K562 (cell line): ENCODE results near the gene VPREB1. TPM values are rescaled to one million over a fixed set of nuclear protein-coding genes. Genes with fewer than 3 reads are reported as not detected.

Source experiments
- polyA plus RNA-seq, 8 experiments: library from polyadenylated mRNA; depleted of rRNA in 4 of 8; stranded (reverse) in 5 of 8; unstranded in 3 of 8; fragments of >200 nt; fragmentation: Nextera tagmentation in 2 of 8; fragmentation: Illumina TruSeq in 1 of 8; extraction: Ambion mirVana in 2 of 8; extraction: Trizol in 1 of 8; gene quantifications; 2 replicates each; pipeline versions ENCODE4 v1.2.1 to v1.2.3, GENCODE V29; 2011 to 2014; ENCODE audit warnings: inconsistent platforms in 1 of 8, missing spikeins in 1 of 8
- total RNA-seq, 7 experiments: library from RNA; depleted of rRNA in 6 of 7; stranded (reverse); fragments of >200 nt in 6 of 7; fragmentation: Illumina TruSeq in 2 of 7; extraction: Trizol in 2 of 7; gene quantifications; 2 replicates each; pipeline versions ENCODE4 v1.2.1 to v1.2.3, GENCODE V29; 2011 to 2021; ENCODE audit warnings: low replicate concordance in 1 of 7
- TF ChIP-seq, protein P1 (sequence below), 2 experiments: fragments of 450-650 bp in 1 of 2; sonication (generic) in 1 of 2; formaldehyde crosslinking in 1 of 2; IDR thresholded peaks; 2 replicates each; pipeline versions ENCODE4 v1.7.1 to v1.9.0; 2016 to 2022; ENCODE audit warnings: inconsistent platforms in 1 of 2, mild to moderate bottlenecking in 1 of 2, missing genetic modification reagents in 1 of 2

The VPREB1 gene
- total and polyA plus RNA-seq, 9 of the 15 experiments (the other 6 are each of a cell fraction or from before 2014, with no cell fraction given), result not detected

DNA sequence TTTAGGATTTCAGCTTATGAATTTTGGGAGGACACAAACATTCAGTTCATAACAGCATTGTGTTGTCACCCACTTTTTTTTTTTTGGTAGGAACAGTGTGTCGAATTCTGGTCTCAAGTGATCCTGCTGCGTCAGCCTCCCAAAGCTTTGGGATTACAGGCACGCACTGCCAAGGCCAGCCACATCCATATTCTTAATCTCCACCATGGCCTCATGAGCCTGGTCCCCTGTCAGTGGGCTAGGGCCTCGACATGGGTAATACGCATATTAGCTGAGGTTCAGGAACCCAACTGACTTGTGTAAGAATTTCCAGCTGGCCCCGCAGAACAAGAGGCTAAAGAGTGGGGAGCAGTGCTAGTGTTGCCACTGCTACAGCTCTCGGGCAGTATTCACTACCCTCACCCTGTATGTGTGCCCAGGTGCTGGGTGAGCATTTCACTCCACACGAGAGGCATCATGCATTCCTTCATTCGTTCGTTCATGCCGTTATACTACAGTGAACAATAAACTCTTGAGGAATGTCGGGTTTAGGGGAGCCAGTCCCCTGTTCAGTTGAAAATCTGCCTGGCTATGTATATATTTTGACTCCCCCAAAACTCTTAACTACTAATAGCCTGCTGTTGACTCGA lies 5.2 kb upstream of the VPREB1 start (continued):
- TF ChIP-seq, protein P1, sequence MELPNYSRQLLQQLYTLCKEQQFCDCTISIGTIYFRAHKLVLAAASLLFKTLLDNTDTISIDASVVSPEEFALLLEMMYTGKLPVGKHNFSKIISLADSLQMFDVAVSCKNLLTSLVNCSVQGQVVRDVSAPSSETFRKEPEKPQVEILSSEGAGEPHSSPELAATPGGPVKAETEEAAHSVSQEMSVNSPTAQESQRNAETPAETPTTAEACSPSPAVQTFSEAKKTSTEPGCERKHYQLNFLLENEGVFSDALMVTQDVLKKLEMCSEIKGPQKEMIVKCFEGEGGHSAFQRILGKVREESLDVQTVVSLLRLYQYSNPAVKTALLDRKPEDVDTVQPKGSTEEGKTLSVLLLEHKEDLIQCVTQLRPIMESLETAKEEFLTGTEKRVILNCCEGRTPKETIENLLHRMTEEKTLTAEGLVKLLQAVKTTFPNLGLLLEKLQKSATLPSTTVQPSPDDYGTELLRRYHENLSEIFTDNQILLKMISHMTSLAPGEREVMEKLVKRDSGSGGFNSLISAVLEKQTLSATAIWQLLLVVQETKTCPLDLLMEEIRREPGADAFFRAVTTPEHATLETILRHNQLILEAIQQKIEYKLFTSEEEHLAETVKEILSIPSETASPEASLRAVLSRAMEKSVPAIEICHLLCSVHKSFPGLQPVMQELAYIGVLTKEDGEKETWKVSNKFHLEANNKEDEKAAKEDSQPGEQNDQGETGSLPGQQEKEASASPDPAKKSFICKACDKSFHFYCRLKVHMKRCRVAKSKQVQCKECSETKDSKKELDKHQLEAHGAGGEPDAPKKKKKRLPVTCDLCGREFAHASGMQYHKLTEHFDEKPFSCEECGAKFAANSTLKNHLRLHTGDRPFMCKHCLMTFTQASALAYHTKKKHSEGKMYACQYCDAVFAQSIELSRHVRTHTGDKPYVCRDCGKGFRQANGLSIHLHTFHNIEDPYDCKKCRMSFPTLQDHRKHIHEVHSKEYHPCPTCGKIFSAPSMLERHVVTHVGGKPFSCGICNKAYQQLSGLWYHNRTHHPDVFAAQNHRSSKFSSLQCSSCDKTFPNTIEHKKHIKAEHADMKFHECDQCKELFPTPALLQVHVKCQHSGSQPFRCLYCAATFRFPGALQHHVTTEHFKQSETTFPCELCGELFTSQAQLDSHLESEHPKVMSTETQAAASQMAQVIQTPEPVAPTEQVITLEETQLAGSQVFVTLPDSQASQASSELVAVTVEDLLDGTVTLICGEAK (IDR thresholded peaks at IDR 0.05), result no peak
- TF ChIP-seq, protein P1 (CRISPR knock-in tag; IDR thresholded peaks at IDR 0.05), result 0 out of 2 replicates have a peak, but pooled peaks have one; percentile 27
